SHP77 (cell line): ENCODE data around the gene KATNB1.
A peak's percentile ranks its signal among the peaks of the same experiment; 100 is the strongest.
"Not testable (repeated sequence)": the region's sequence is repeated elsewhere in the genome, so short reads cannot be mapped to it uniquely, and the experiment has no call there.

ENCODE experiments used
- DNase-seq, 2 experiments: peaks; one replicate each; lab custom pipeline; 2025; lab: John Stamatoyannopoulos, UW

The KATNB1 gene

DNA sequence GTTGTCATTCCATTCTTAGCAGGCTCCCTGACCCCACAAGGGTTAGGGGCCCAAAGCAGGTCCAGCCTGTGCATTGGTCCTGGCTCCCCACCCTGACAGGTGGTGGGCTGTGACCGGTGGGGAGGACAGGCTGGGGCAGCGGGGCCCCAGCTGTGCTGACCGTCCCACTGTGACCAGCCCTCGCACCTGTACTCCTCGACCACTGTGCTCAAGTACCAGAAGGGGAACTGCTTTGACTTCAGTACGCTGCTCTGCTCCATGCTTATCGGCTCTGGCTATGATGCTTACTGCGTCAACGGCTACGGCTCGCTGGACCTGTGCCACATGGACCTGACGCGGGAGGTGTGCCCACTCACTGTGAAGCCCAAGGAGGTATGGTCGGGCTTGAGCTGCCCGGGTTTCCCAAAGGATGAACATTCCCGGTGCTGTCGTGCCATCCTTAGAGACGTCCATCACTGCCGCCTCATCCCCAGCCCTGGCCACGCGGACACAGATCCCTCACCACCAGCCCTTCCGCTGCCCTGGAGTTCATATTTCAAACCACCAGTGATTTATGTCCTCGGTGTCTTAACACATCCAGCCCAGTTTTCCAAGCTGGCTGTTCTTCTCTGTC, 33.7 kb upstream of the KATNB1 start:
- DNase-seq = no peak

DNA sequence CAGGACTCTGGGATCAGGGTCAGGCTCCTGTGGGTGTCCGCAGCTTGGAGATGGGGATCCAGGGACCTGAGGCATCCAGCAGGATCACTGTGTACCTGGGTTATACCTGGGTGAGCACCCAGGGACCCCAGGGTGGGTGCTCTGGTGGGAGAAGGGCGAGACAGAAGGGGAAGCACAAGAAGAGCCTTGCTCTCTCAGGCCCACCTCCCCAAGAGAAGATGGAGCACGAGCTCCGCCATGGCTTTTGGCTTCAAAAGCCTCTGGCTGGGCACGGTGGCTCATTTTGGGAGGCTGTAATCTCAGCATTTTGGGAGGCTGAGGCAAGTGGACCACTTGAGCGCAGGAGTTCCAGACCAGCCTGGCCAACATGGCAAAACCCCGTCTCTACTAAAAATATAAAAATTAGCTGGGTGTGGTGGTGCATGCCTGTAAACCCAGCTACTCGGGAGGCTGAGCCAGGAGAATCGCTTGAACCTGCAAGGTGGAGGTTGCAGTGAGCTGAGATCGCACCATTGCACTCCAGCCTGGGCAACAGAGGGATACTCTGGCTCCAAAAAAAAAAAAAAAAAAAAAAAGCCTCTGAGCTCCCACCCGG, 32.1 kb upstream of the KATNB1 start:
- DNase-seq = no peak

DNA sequence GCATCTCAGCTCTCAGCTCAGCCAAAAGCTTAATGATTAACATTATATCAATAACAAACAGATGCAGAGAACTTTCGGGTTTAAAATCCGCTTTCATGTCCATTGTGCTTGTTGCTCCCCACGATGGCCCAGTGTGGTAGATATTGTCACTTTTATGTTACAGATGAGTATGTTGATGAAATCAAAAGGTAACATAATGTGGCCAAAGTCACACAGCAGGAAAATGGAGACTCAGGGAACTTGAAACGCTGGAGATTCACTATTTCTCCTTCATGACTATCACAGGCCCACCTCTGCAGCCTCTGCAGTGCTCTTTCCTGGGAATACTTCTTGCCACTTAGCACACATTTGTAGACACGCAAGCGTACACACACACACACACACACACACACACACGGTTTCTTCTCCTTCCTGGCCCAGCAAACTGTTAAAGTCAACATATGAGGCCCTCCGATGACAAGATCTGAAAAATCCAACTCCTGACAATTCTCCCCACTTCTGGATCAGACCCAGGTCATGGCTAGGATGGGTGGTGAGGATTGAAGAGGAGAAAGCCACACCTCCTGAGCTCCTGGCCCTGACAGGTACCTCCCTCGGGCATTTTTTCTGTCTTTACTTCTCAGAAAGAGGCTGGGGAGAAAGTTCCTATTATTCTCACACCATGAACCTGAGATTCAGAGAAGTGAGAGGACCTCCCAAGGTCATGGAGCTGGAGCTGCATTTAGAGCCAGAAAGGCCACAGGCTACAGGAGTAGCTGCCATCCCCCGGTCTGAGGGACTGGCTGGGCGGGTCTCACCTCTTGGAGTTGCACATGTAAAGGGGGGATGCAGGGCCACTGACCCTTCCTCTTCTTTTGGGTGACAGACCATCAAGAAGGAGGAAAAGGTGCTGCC, 31.3 kb upstream of the KATNB1 start:
- no peak for DNase-seq

DNA sequence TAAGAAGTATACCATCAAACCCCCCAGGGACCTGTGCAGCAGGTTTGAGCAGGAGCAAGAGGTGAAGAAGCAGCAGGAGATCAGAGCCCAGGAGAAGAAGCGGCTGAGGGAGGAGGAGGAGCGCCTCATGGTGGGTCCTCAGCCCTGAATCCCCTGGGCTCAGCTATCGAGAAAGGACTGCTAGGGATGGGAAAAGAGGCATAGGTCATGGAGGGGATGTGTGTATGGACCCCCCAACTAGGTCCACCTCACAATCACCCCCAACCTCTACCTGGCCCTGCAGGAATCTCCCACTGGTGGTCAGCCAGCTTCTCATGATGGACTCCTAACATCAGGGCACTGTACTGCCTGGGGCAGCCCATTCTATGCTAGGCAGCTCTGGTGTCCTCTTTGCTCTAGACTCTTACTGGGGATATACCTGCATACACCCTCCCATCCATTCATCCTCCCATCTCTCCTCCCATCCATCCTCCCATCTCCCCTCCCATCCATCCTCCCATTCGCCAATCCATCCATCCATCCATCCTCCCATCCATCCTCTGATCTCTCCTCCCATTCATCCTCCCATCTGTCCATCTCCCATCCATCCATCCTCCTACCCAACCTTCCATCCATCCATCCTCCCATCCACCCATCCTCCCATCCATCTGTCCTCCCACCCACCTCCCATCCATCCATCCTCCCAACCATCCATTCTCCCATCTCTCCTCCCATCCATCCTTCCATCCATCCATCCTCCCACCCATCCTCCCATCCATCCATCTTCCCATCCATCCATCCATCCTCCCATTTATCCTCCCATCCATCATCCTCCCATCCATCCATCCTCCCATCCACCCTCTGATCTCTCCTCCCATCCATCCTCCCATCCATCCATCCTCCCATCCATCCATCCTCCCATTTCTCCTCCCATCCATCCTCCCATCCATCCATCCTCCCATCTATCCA, 30.4 kb upstream of the KATNB1 start:
- no peak for DNase-seq

DNA sequence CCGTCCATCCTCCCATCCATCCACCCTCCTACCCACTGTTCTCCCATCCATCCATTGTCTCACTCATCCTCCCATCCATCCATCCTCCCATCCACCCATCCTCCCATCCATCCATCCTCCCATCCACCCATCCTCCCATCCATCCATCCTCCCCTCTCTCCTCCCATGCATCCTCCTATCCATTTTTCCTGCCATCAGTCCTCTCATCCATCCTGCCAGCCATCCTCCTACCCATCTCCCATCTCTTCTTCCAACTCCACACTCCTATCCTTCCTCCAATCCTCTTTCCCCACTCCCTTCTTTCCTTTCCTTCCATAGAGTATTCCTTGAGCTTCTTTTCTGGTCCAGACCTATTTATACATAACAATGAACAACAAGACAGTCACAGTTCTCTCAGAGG, 28.9 kb upstream of the KATNB1 start:
- no peak for DNase-seq

DNA sequence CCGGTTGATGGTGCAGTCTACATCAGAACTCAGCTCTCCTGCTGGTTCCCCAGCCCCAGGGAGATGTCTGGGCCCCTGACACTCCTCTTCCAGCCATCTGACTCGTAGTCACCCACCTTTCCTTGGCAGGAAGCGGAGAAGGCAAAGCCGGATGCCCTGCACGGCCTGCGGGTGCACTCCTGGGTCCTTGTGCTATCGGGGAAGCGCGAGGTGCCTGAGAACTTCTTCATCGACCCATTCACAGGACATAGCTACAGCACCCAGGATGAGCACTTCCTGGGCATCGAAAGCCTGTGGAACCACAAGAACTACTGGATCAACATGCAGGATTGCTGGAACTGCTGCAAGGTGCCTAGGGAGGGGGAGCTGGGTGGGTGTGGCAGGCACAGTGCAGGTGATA, 28.2 kb upstream of the KATNB1 start:
- DNase-seq = no peak

DNA sequence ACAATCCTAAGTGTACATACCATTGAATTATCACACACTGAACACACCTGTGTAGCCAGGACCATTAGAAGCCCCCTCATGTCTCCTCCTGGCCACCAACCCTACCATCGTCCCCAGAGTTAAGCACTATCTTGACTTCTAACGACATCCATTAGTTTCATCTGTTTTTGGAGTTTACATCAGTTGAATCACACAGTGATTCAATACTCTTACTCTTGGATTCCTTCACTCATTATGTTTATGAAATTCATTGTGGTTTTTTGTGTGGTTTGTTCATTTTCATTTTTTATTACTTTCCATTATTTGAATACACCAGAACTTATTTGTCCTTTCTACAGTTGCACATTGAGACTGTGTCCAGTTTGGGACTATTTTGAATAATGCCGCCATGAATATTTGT, 27.4 kb upstream of the KATNB1 start:
- no peak for DNase-seq

DNA sequence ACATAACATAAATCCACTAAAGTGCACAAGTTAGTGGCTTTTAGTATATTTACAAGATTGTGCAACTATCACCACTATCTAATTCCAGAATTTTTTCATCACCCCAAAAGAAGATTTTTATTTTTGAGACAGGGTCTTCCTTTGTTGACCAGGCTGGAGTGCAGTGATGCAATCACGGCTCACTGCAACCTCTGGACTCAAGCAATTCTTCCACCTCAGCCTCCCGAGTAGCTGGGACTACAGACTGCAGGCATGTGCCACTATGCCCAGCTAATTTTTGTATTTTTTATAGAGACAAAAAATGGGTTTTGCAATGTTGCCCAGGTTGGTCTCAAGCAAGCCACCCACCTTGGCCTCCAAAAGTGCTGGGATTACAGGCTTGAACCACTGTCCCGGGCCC, 25.9 kb upstream of the KATNB1 start:
- DNase-seq = no peak

DNA sequence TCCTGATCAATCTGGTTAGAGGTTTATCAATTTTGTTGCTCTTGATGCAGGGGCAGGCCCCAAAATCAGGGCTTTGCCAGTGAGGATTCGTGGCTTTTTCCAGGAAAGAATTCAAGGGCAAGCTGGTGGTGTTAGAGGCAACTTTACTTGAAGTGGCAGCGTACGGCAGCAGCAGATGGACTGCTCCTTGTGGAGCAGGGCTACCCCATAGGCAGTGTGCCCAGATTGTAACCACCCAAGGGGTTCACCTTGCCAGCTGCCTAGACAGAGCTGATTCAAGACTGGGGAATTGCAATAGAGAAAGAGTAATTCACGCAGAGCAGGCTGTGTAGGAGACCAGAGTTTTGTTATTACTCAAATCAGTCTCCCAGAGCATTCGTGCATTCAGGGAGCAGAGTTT, 24.2 kb upstream of the KATNB1 start:
- DNase-seq = no peak

DNA sequence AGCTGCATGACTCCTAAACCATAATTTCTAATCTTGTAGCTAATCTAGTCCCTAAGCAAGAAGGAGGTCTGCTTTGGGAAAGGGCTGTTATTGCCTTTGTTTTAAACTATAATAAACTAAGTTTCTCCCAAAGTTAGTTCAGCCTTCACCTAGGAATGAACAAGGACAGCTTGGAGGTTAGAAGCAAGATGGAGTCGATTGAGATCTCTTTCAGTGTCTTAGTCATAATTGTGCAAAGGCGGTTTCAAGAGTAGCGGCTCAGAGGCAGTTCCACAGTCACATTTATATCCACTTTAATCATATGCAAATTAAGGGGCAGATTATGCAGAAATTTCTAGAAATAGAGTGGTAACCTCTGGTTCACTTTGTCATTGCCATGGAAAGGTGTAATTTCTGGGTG, 23.6 kb upstream of the KATNB1 start:
- no peak for DNase-seq

DNA sequence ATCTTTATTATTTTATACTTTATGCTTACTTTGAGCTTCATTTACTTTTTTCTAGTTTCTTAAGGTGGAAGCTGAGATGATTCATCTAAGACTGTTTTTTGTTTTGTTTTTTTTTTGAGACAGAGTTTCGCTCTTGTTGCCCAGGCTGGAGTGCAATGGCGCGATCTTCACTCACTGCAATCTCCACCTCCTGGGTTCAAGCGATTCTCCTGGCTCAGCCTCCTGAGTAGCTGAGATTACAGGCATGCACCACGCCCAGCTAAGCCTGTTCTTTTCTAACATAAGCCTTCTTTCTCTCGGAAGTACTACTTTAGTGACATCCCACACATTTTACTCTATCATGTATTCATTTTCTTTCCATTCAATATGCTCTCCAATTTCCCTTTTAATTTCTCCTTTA, 23.0 kb upstream of the KATNB1 start:
- DNase-seq = not testable (repeated sequence)

DNA sequence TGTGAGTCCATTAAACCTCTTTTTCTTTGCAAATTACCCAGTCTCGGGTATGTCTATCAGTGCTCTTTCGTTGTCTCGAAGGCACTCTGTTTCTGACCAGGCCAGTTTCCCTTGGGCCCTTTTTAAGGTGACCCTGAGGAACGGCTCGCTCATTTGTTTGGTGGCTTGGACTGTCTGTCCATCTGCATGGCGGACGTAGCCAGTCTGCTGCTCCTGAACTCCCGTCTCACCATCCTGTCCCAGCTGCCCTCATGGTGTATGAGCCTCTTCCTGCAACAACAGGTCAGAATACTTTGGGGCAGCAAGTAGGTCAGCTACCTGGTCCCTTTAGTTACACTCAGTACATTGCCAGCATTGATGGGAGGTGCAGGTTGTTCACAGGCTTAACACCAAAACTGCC, 22.0 kb upstream of the KATNB1 start:
- no peak for DNase-seq

DNA sequence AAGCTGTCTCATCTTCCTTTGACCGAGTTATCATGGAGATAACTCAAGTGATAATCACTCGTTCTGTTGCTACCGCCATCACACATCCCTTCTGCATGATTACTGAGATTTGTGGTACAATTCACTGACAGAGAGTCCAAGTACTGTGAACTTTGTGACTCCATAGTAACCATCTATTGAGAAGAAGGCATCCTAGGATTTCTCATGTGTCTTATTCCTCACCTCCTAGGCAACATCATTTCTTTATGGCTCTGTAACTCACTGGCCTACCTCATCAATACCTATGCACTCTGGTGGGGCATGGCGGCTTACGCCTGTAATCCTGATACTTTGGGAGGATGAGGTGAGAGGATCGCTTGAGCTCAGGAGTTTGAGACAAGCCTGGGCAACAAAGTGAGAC, 21.5 kb upstream of the KATNB1 start:
- no peak for DNase-seq

DNA sequence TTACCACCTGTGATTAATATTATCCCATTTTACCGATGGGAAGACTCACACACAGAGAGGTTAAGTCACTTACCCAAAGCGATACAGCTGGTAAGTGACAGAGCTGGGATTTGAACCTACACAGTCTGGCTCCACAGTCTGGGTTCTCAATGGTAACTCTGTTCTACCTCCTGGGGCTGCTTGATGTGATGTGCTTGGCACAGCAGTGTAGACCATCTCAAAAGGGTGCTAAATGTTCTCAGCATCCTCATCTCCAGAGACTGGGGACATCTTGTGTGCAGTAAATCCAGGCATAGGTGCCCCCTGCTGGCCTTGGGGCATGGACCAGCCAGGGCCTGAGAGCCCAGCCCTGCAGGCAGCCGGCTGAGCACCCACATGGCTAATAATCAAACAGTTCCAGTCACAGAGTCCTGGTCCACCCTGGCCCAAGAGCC, 15.4 kb upstream of the KATNB1 start:
- peak; percentile 40 to 65 for DNase-seq

DNA sequence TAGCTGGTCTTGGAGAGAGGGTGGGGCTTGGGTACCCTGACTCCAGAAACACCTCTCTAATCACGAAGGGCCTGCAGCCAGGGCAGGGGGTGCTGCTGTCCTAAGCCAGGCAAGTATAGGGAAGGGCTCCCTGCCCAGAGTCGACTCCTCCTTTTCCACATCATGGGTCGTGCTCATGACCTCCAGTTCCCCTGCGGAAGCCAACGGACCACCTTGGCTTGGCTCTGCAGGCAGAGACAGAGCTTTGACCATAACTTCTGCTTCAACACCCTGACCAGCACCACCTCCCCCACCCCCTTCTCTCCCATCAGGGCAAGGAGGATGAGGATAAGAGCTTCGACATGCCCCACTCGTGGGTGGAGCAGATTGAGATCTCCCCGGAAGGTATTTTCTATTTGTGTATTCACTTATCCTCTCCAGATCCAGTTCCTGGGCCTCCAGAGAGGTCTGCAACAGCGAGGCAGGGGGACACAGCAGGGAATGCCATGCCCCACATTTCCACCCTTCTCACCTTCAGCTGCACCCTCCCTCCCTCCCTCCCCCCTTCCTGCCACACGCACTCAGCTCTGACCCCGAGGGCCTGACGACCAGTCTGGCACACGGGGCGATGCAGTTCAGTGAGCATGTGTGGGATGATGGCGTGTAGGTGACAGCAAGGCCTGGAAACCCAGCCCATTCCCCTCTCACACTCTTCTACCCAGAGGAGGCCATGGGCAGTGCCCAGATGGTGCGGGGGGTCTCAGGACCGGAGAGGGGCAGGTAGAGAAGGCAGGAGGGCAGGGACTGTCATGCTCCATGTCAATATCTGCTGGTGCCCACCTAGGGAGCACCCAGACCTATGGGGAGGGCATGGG, 14.0 kb upstream of the KATNB1 start:
- DNase-seq = no peak

DNA sequence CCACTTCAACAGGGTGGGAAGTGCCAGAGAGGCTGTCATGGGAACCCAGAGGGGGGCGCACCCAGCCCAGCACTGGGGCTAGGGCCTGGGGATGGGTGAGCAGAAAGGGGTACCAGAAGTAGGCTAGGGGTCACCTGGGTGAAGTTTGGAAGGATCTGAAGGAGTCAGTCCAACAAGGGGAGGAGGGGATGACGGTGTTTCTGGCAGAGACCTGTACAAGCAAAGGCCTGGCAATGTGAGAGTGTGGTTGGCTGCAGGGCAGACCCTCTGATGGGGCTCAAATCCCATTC, 13.4 kb upstream of the KATNB1 start:
- no peak for DNase-seq

DNA sequence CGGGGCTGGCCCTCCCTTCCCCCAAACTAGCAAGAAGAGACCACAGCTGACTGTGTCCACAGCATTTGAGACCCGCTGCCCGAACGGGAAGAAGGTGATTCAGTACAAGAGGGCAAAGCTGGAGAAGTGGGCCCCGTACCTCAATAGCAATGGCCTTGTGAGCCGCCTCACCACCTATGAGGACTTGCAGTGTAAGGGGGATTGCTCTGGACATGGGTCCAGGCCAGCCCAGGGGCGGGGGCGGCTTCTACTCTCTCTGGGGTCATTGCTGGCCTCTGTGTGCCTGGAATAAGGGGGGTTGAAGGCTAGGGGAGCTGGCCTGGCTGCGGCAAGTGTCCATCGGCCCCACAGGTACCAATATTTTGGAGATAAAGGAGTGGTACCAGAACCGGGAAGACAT, 12.9 kb upstream of the KATNB1 start:
- DNase-seq = no peak

DNA sequence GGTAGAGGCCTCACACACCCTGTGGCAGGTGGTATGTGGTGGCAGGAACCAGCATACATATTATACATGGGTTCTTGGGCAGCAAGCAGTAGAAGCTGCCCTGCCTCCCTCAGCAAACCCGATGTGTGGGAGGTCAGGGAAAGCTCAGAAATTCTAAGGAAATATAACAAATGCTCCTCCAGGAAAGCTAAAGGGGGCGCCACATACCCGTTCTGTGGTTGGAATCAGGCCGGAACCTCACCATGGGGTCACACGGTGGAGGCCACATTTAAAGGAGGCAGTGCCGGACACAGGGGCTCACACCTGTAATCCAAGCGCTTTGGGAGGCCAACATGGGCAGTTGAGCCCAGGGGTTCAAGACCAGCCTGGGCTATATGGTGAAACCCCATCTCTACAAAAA, 12.4 kb upstream of the KATNB1 start:
- DNase-seq = peak; percentile 1 to 10

DNA sequence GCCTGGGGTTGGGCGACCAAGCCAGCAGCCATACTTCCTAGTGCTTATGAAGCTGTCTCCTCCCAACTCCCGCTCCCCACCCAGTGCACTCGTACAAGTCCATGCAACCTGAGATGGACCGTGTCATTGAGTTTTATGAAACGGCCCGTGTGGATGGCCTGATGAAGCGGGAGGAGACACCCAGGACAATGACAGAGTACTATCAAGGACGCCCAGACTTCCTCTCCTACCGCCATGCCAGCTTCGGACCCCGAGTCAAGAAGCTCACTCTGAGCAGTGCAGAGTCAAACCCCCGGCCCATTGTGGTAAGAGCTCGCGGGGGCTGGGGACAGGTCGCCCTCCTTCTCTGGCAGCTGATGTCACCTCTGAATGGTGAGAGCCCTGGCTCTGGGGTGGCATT, 11.0 kb upstream of the KATNB1 start:
- DNase-seq = no peak

DNA sequence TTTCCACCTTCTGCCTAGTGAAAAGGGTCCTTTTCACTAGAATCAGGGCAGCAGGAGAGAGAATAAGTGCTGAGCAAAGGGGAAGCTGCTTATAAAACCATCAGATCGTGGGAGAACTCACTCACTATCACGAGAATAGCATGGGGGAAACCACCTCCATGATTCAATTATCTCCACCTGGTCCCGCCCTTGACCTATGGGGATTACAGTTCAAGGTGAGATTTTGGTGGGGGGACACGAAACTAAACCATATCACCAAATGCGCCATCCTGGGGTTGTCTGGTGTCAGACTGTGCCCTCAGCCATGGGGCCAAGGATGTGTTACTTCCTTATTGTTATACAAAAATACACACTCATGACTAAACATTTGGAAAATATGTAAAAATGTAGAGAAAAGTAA, 10.4 kb upstream of the KATNB1 start:
- no peak for DNase-seq

DNA sequence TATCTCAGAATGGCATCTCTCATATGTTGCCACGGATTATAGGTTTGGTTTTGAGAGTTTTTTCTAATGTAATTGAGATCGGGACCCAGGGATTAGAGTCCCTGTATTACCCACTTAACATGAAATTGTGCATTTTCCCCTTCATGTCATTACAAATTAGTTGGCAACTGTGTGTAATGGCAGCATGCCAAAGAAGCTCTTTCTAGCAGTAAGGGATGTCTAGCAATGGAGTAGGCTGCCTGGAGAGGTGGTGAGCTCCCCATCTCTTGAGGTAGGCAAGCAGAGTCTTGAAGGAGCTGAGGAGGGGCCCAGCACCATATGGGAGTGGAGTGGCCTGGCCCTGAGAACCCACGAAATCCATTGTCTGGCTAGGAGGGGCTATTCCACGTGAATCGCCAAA, 10.0 kb upstream of the KATNB1 start:
- DNase-seq = no peak
